ENCODE results near the gene DIAPH3. TPM values are rescaled to one million over a fixed set of nuclear protein-coding genes. Genes with fewer than 3 reads are reported as not detected.

Gene DIAPH3
- total and polyA plus RNA-seq, 2 donors, result 0.80 to 4.5 TPM

- H3K4me1 ChIP-seq (ENCODE audit: control insufficient read depth in 2 of 2, insufficient read depth in 2 of 2, low read length in 2 of 2), result no peaks in the 10 kb centered on the region
- H3K27me3 ChIP-seq (ENCODE audit: control insufficient read depth in 2 of 2, insufficient read depth in 1 of 2, low read length in 1 of 2), result no peaks in the 10 kb centered on the region
- H3K4me3 ChIP-seq (ENCODE audit: low read length in 2 of 2), result no peak overlapping the region
- no peaks in the 10 kb centered on the region for H3K36me3 ChIP-seq (ENCODE audit: control insufficient read depth in 2 of 2, insufficient read depth in 2 of 2, low read length in 1 of 2)
- 96% methylated on average over 1 of the region's 1 CpG for WGBS
- DNase-seq (ENCODE audit: low read depth in 6 of 9, low spot score in 9 of 9), result no peak
- no peak overlapping the region for H3K27ac ChIP-seq (ENCODE audit: low read depth in 1 of 2, low read length in 1 of 2)
- H3K9me3 ChIP-seq (ENCODE audit: control insufficient read depth in 2 of 2, insufficient read depth in 1 of 2, low read length in 1 of 2), result no peaks in the 10 kb centered on the region
These were observed 232.1 kb downstream of the DIAPH3 start for GRCh38 chr13:59931621-59932020.

GRCh38 chr13:59924256-59924655 is 239.5 kb downstream of the DIAPH3 start:
- 98% methylated on average over 1 of the region's 1 CpG for WGBS
- no peaks in the 10 kb centered on the region for H3K4me1 ChIP-seq (ENCODE audit: control insufficient read depth in 2 of 2, insufficient read depth in 2 of 2, low read length in 2 of 2)
- no peaks in the 10 kb centered on the region for H3K9me3 ChIP-seq (ENCODE audit: control insufficient read depth in 2 of 2, insufficient read depth in 1 of 2, low read length in 1 of 2)
- H3K27ac ChIP-seq (ENCODE audit: low read depth in 1 of 2, low read length in 1 of 2), result no peak overlapping the region
- H3K36me3 ChIP-seq (ENCODE audit: control insufficient read depth in 2 of 2, insufficient read depth in 2 of 2, low read length in 1 of 2), result peaks cover 0 to 4% of the 10 kb centered on the region in 2 donors
- no peak overlapping the region for H3K4me3 ChIP-seq (ENCODE audit: low read length in 2 of 2)
- H3K27me3 ChIP-seq (ENCODE audit: control insufficient read depth in 2 of 2, insufficient read depth in 1 of 2, low read length in 1 of 2), result no peaks in the 10 kb centered on the region
- no peak for DNase-seq (ENCODE audit: low read depth in 6 of 9, low spot score in 9 of 9)

GRCh38 chr13:59915252-59915651 is 248.5 kb downstream of the DIAPH3 start:
- DNase-seq (ENCODE audit: low read depth in 6 of 9, low spot score in 9 of 9), result no peak
- no peak overlapping the region for H3K27ac ChIP-seq (ENCODE audit: low read depth in 1 of 2, low read length in 1 of 2)
- H3K36me3 ChIP-seq (ENCODE audit: control insufficient read depth in 2 of 2, insufficient read depth in 2 of 2, low read length in 1 of 2), result no peaks in the 10 kb centered on the region
- H3K4me3 ChIP-seq (ENCODE audit: low read length in 2 of 2), result no peak overlapping the region
- no peaks in the 10 kb centered on the region for H3K4me1 ChIP-seq (ENCODE audit: control insufficient read depth in 2 of 2, insufficient read depth in 2 of 2, low read length in 2 of 2)
- no peaks in the 10 kb centered on the region for H3K9me3 ChIP-seq (ENCODE audit: control insufficient read depth in 2 of 2, insufficient read depth in 1 of 2, low read length in 1 of 2)
- over 99% methylated on average over 3 of the region's 3 CpGs for WGBS
- no peaks in the 10 kb centered on the region for H3K27me3 ChIP-seq (ENCODE audit: control insufficient read depth in 2 of 2, insufficient read depth in 1 of 2, low read length in 1 of 2)

- H3K9me3 ChIP-seq (ENCODE audit: control insufficient read depth in 2 of 2, insufficient read depth in 1 of 2, low read length in 1 of 2), result no peaks in the 10 kb centered on the region
- no peaks in the 10 kb centered on the region for H3K4me1 ChIP-seq (ENCODE audit: control insufficient read depth in 2 of 2, insufficient read depth in 2 of 2, low read length in 2 of 2)
- H3K27ac ChIP-seq (ENCODE audit: low read depth in 1 of 2, low read length in 1 of 2), result no peak overlapping the region
- no peak for DNase-seq (ENCODE audit: low read depth in 6 of 9, low spot score in 9 of 9)
- H3K36me3 ChIP-seq (ENCODE audit: control insufficient read depth in 2 of 2, insufficient read depth in 2 of 2, low read length in 1 of 2), result no peaks in the 10 kb centered on the region
- H3K27me3 ChIP-seq (ENCODE audit: control insufficient read depth in 2 of 2, insufficient read depth in 1 of 2, low read length in 1 of 2), result no peaks in the 10 kb centered on the region
- H3K4me3 ChIP-seq (ENCODE audit: low read length in 2 of 2), result no peak overlapping the region
- WGBS, result 98% methylated on average over 2 of the region's 2 CpGs
These were observed 249.2 kb downstream of the DIAPH3 start for GRCh38 chr13:59914556-59914955.

GRCh38 chr13:59906413-59907049 is 257.2 kb downstream of the DIAPH3 start:
- Histone ChIP-seq H3K27me3 (ENCODE audit: control insufficient read depth in 2 of 2, insufficient read depth in 1 of 2, low read length in 1 of 2) (no peaks in the 10 kb centered on the region), H3K4me1 (ENCODE audit: control insufficient read depth in 2 of 2, insufficient read depth in 2 of 2, low read length in 2 of 2) (no peaks in the 10 kb centered on the region), H3K9me3 (ENCODE audit: control insufficient read depth in 2 of 2, insufficient read depth in 1 of 2, low read length in 1 of 2) (no peaks in the 10 kb centered on the region), H3K4me3 (ENCODE audit: low read length in 2 of 2) (no peak overlapping the region), H3K36me3 (ENCODE audit: control insufficient read depth in 2 of 2, insufficient read depth in 2 of 2, low read length in 1 of 2) (no peaks in the 10 kb centered on the region), H3K27ac (ENCODE audit: low read depth in 1 of 2, low read length in 1 of 2) (no peak overlapping the region)
- WGBS, result 83% methylated on average over 7 of the region's 7 CpGs
- DNase-seq (ENCODE audit: low read depth in 6 of 9, low spot score in 9 of 9), result peak in 4 of 9 donors; percentile 0 to 20 (median 8)

GRCh38 chr13:59901191-59901590 is 262.5 kb downstream of the DIAPH3 start:
- Histone ChIP-seq H3K9me3 (ENCODE audit: control insufficient read depth in 2 of 2, insufficient read depth in 1 of 2, low read length in 1 of 2) (no peaks in the 10 kb centered on the region), H3K27ac (ENCODE audit: low read depth in 1 of 2, low read length in 1 of 2) (no peak overlapping the region), H3K36me3 (ENCODE audit: control insufficient read depth in 2 of 2, insufficient read depth in 2 of 2, low read length in 1 of 2) (no peaks in the 10 kb centered on the region), H3K4me1 (ENCODE audit: control insufficient read depth in 2 of 2, insufficient read depth in 2 of 2, low read length in 2 of 2) (no peaks in the 10 kb centered on the region), H3K4me3 (ENCODE audit: low read length in 2 of 2) (no peak overlapping the region), H3K27me3 (ENCODE audit: control insufficient read depth in 2 of 2, insufficient read depth in 1 of 2, low read length in 1 of 2) (no peaks in the 10 kb centered on the region)
- whole genome bisulfite sequencing, result 62% methylated on average over 3 of the region's 3 CpGs
- DNase-seq (ENCODE audit: low read depth in 6 of 9, low spot score in 9 of 9), result no peak

GRCh38 chr13:59898066-59898465 is 265.7 kb downstream of the DIAPH3 start:
- H3K27ac ChIP-seq (ENCODE audit: low read depth in 1 of 2, low read length in 1 of 2), result no peak overlapping the region
- no peak for DNase-seq (ENCODE audit: low read depth in 6 of 9, low spot score in 9 of 9)
- H3K4me1 ChIP-seq (ENCODE audit: control insufficient read depth in 2 of 2, insufficient read depth in 2 of 2, low read length in 2 of 2), result no peaks in the 10 kb centered on the region
- no peaks in the 10 kb centered on the region for H3K9me3 ChIP-seq (ENCODE audit: control insufficient read depth in 2 of 2, insufficient read depth in 1 of 2, low read length in 1 of 2)
- WGBS, result 89% methylated on average over 2 of the region's 2 CpGs
- no peaks in the 10 kb centered on the region for H3K36me3 ChIP-seq (ENCODE audit: control insufficient read depth in 2 of 2, insufficient read depth in 2 of 2, low read length in 1 of 2)
- no peak overlapping the region for H3K4me3 ChIP-seq (ENCODE audit: low read length in 2 of 2)
- H3K27me3 ChIP-seq (ENCODE audit: control insufficient read depth in 2 of 2, insufficient read depth in 1 of 2, low read length in 1 of 2), result no peaks in the 10 kb centered on the region

GRCh38 chr13:59893266-59893665 is 270.5 kb downstream of the DIAPH3 start:
- Histone ChIP-seq H3K4me3 (ENCODE audit: low read length in 2 of 2) (no peak overlapping the region), H3K27me3 (ENCODE audit: control insufficient read depth in 2 of 2, insufficient read depth in 1 of 2, low read length in 1 of 2) (no peaks in the 10 kb centered on the region), H3K36me3 (ENCODE audit: control insufficient read depth in 2 of 2, insufficient read depth in 2 of 2, low read length in 1 of 2) (no peaks in the 10 kb centered on the region), H3K4me1 (ENCODE audit: control insufficient read depth in 2 of 2, insufficient read depth in 2 of 2, low read length in 2 of 2) (no peaks in the 10 kb centered on the region), H3K27ac (ENCODE audit: low read depth in 1 of 2, low read length in 1 of 2) (no peak overlapping the region), H3K9me3 (ENCODE audit: control insufficient read depth in 2 of 2, insufficient read depth in 1 of 2, low read length in 1 of 2) (no peaks in the 10 kb centered on the region)
- WGBS, result 100% methylated on average over 1 of the region's 1 CpG
- DNase-seq (ENCODE audit: low read depth in 6 of 9, low spot score in 9 of 9), result no peak

- no peaks in the 10 kb centered on the region for H3K9me3 ChIP-seq (ENCODE audit: control insufficient read depth in 2 of 2, insufficient read depth in 1 of 2, low read length in 1 of 2)
- DNase-seq (ENCODE audit: low read depth in 6 of 9, low spot score in 9 of 9), result no peak
- H3K4me1 ChIP-seq (ENCODE audit: control insufficient read depth in 2 of 2, insufficient read depth in 2 of 2, low read length in 2 of 2), result no peaks in the 10 kb centered on the region
- H3K27me3 ChIP-seq (ENCODE audit: control insufficient read depth in 2 of 2, insufficient read depth in 1 of 2, low read length in 1 of 2), result no peaks in the 10 kb centered on the region
- no peaks in the 10 kb centered on the region for H3K36me3 ChIP-seq (ENCODE audit: control insufficient read depth in 2 of 2, insufficient read depth in 2 of 2, low read length in 1 of 2)
- no peak overlapping the region for H3K4me3 ChIP-seq (ENCODE audit: low read length in 2 of 2)
- H3K27ac ChIP-seq (ENCODE audit: low read depth in 1 of 2, low read length in 1 of 2), result no peak overlapping the region
These were observed 272.7 kb downstream of the DIAPH3 start for GRCh38 chr13:59891053-59891452.

Measured in thymus (tissue), 11 donors.